Fibroblast of lung (primary cell): ENCODE results near the gene MAL.

Source experiments
- EZH2 ChIP-seq: IDR thresholded peaks from 2 replicates; pipeline ENCODE4 v1.5.1; 2012; ENCODE audit warnings: low read length, control low read depth, mild to moderate bottlenecking; ENCODE audit errors: missing control alignments
- TF ChIP-seq, protein P1 (sequence below), 2 donors: IDR thresholded peaks in 1 of 2; conservative IDR thresholded peaks in 1 of 2; 1 replicate in 1 of 2; 2 replicates in 1 of 2; pipeline ENCODE4 v1.5.1; 2011 to 2012; ENCODE audit warnings: low read length in 2 of 2, control low read depth in 1 of 2, inconsistent platforms in 1 of 2, low read depth in 1 of 2, mild to moderate bottlenecking in 1 of 2

DNA sequence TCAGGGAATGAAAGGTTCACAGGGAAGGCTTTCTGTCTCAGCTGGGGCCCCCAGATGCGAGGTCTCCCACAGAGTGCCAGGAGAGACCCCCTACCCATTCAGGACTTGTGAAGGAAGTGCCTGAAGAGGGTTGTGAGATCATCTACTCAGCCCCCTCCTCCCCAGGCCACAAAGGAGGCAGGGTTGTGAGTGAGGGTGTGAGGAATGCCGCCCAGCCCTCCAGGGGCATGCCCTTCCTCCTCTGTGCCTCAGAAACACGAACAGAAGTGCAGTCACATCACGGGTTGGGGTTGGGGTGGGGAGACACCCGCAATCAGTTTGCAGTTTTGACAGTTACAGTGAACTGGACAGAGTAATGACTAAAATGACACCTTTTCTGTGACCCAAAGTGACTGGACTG is 5.0 kb downstream of the MAL start:
- TF ChIP-seq, protein P1, sequence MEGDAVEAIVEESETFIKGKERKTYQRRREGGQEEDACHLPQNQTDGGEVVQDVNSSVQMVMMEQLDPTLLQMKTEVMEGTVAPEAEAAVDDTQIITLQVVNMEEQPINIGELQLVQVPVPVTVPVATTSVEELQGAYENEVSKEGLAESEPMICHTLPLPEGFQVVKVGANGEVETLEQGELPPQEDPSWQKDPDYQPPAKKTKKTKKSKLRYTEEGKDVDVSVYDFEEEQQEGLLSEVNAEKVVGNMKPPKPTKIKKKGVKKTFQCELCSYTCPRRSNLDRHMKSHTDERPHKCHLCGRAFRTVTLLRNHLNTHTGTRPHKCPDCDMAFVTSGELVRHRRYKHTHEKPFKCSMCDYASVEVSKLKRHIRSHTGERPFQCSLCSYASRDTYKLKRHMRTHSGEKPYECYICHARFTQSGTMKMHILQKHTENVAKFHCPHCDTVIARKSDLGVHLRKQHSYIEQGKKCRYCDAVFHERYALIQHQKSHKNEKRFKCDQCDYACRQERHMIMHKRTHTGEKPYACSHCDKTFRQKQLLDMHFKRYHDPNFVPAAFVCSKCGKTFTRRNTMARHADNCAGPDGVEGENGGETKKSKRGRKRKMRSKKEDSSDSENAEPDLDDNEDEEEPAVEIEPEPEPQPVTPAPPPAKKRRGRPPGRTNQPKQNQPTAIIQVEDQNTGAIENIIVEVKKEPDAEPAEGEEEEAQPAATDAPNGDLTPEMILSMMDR (conservative IDR thresholded peaks at IDR 0.05 in 1 of 2, IDR thresholded peaks at IDR 0.05 in 1 of 2; ENCODE audit: low read depth in 1 of 2, low read length in 2 of 2) = no peak
- TF ChIP-seq EZH2 = no peak
